G401.6 (cell line): Measurements from ENCODE around the gene ZNF787.
"Not testable (repeated sequence)": the region's sequence is repeated elsewhere in the genome, so short reads cannot be mapped to it uniquely, and the experiment has no call there.

Experiments used
- FAIRE-seq: peaks from 2 replicates; lab custom pipeline; 2012; peaks lifted over from hg19 to GRCh38; lab: Jason Lieb, UNC

ZNF787 gene

DNA sequence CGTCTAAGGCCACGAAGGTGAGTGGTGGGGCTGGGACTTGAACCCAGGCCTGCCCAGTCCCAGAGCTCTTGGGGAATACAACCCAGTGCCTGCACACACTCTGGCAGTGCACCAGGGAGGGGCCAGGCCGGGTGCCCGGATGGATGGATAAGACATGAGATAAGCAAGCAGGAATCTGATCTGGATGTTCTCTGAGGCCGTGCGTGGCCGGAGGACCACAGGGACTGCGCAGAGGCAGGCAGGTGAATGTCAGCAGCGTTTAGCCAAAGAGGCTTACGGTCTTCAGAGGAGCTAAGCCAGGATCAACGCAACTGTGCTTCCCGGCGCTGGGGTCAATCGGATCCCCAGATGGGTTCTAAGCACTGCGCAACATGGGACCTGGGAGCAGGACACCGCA is 1.5 kb downstream of the ZNF787 start:
- FAIRE-seq: no peak

- FAIRE-seq: no peak
These were observed 2.2 kb downstream of the ZNF787 start for GRCh38 chr19:56118666-56119581.

DNA sequence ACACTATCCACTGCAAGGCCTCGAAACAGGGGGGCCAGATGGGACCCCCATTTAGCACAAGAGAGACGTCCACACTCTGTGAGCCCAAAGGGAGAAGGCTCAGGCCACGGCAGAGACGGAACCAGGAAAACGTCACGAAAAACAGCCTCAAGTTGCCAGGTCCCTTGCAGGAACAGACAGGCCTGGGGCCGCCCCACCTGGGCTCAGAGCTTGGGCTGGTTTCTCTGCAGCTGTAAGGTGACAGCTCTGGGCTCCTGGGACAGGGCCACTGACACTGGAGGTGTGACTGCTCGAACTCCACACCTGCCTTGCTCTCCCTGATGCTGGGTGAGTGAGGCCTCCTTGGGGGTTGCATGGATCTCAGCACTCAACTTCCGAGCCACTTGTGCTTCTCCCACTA is 3.2 kb downstream of the ZNF787 start:
- no peak for FAIRE-seq

DNA sequence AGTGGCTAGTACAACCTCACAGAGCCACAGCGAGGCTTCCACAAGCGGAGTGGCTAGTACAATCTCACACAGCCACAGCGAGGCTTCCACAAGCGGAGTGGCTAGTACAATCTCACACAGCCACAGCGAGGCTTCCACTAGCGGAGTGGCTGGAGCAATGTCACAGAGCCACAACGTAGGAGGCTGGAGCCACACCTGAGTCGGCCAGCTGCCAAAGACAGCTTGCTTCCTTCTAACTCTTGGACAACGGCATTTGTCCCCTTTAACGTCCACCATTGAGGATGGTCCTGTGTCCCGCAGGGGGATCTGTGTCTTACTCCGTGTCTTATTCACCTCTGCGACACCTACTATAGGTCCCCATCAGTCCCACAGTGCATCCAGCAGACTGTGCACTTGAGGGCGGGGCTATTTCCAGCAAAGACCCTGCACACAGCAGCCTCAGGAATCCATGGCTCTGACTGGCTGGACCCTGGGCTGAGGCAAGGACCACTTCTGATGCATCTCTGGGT is 3.7 kb downstream of the ZNF787 start:
- FAIRE-seq: no peak

- FAIRE-seq: no peak
These were observed 4.5 kb downstream of the ZNF787 start for GRCh38 chr19:56116606-56117005.

GRCh38 chr19:56115490-56115889 is 5.6 kb downstream of the ZNF787 start:
- no peak for FAIRE-seq

- FAIRE-seq: no peak
These were observed 6.4 kb downstream of the ZNF787 start for GRCh38 chr19:56114778-56115110.

DNA sequence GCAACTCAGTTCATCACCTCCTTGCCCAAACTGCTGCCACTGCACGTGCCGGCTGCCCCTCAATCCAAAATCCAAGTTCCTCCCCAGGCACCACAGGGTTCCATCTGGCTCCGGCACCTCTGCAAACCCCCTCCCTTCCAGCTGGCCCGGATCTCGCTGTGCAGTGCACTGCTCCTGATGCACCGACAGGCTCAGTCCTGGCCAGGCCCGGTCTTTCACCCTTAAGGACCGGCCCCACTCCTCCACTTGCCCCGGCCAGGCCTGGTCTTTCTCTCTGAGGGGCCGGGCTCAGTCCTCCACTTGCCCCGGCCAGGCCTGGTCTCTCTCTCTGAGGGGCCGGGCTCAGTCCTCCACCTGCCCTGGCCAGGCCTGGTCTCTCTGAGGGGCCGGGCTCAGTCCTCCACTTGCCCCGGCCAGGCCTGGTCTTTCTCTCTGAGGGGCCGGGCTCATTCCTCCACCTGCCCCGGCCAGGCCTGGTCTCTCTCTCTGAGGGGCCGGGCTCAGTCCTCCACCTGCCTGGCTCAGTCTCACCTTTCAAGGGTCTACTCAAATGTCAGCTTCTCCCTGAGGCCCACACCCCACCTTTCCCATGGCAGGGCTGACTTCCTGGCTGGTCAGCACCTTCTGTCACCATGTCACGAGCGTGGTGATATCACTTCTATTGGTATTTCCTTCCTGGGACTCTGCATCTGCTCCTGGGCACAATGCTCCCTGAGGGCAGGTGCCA is 6.9 kb downstream of the ZNF787 start:
- FAIRE-seq: no peak

GRCh38 chr19:56113074-56113632 is 7.9 kb downstream of the ZNF787 start:
- no peak for FAIRE-seq

GRCh38 chr19:56112313-56112709 is 8.8 kb downstream of the ZNF787 start:
- no peak for FAIRE-seq

DNA sequence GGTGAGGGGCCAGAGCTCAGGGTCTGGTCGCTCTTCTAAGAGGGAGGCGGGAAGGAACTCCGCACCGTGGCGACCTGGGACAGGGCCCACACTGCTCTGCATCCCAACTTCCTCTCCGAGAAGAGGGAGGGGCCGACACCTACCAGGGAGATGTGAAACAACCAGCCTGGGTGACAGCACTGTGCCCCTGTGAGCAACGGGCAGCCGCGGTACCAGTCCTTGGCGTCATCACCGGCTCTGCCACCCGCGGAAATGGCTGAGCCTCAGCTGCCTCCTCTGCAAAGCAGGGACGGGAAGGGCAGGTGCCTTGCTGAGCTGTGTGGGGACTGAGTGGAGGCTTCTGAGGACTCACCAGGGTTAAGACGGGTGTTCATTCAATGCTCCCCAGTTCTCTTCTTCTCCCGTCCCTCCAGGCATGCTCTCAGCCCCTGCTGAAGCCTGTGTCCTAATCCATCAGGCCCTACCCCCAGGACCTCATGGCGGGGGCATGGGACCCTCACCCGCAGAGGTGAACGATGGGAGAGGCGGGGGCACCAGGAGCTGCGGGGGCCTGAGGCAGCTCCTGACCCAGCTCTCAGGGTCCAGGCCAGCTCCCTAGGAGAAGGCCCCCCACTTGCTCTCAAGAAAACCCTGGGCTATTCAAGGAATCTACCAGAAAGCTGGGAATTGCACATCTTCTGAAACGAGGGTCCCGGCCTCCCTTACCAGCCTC is 9.3 kb downstream of the ZNF787 start:
- FAIRE-seq: no peak

DNA sequence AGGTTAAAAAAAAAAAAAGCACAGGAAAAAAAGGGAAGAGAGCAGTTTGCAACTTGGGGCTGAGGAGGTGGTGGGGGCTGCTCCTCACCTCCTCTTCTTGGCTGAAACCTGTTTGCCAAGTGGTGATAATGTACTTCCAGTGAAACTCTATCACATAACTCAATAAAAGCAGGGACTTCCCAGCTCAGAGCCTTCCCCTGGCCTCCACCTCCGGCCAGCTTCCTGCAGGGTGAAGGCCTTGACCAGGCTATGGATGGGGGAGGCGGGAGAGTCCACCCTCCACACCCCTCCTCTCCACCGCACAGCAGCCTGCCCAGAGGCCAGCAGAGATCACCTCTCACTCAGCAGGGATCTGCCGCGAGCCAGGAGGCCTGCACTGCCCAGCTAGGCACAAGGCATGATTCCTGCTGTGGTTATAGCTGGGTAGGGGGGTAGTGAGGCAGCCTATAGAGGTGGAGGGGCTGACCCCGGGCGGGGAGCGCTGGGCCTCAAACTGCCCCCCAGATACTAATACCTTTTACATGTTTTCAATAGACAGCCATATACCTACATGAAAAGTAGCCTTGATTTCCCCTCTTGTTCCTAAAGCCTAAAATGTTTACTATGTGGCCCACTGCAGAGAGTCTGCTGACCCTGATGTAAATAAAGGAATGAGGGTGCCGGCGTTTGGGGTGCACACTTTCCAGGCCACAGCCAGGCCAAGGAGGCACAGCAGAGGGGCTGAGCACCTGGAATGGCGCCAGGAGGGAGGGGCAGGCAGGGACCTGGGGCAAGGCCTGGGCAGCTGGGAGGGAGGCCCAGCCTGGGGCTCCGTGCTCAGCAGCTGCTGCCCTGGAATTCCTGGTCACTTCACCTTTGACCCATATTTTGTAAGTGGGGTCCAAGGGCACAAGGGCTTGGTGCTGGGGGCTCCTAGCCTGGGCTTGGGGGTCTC is 10.3 kb downstream of the ZNF787 start:
- no peak for FAIRE-seq

- FAIRE-seq: no peak
These were observed 11.9 kb downstream of the ZNF787 start for GRCh38 chr19:56109226-56109625.

GRCh38 chr19:56108447-56109195 is 12.5 kb downstream of the ZNF787 start:
- no peak for FAIRE-seq

DNA sequence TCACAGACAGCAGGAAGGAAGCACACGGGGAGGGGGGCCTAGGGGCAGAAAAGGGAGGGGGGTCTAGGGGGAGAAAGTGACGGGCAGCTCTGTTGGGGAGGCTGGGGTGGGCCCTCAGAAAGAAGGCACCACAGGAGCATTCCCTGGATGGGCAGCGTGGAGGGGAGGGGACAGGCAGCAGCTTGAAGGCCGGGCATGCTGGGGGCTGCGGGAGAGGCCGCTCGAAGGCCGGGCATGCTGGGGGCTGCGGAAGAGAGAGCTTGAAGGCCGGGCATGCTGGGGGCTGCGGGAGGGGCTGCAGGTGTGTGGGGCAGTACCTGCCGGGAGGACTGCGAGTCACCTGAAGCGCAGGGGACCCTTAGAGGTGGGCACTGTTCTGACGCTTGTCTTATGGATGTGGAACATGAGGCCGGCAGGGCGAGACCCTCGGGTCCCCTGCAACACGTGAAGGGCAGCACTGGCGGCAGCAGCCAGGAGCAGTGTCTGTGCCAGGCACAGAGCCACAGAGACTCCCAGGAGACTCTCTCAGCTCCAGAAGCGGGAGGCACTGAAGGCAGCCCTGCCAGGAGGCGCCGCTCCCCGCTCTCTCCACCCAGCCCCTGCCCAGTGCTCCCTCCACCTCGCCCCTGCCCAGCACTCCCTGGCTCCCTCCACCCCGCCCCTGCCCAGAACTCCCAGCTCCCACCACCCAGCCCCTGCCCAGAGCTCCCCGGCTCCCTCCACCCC is 13.3 kb downstream of the ZNF787 start:
- no peak for FAIRE-seq

- FAIRE-seq: no peak
These were observed 14.1 kb downstream of the ZNF787 start for GRCh38 chr19:56106993-56107392.

DNA sequence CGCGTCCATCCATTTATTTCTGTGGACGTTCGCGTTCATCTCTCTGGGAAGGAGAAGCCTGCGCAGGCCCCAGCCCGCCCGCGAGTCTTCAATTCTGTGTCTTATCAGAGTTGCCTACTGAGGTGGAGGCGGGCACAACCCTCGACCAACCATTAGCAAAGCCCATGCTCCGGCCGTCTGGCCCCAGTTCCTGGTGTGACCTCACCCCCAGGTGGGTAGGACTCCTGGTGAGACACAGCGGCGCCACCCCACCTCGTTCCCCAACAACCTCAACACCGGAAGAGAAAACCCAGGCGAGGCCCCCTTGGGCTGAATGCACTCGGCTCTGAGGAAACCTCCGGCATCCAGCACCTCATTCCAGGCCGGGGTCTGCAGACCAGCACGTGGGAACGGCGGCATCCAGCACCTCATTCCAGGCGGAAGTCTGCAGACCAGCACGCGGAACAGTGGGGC is 14.7 kb downstream of the ZNF787 start:
- FAIRE-seq: no peak

DNA sequence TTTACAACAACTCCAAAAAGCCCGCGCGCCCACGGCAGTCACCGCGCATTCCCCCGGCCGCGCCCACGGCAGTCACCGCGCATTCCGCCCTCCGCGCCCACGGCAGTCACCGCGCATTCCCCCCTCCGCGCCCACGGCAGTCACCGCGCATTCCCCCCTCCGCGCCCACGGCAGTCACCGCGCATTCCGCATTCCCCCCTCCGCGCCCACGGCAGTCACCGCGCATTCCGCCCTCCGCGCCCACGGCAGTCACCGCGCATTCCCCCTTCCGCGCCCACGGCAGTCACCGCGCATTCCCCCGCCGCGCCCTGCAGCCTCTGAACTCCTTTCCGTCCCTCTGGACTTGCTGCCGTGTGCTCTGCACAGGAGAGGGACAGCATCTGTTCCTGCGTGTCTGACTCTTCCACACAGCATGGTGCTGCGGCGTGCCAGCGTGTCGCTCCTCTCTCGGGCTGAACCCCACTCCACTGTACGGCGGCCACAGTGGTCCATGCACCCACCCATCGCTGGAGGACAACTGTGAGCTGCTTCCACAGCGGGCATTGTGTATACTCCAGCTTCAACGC is 15.2 kb downstream of the ZNF787 start:
- not testable (repeated sequence) for FAIRE-seq

DNA sequence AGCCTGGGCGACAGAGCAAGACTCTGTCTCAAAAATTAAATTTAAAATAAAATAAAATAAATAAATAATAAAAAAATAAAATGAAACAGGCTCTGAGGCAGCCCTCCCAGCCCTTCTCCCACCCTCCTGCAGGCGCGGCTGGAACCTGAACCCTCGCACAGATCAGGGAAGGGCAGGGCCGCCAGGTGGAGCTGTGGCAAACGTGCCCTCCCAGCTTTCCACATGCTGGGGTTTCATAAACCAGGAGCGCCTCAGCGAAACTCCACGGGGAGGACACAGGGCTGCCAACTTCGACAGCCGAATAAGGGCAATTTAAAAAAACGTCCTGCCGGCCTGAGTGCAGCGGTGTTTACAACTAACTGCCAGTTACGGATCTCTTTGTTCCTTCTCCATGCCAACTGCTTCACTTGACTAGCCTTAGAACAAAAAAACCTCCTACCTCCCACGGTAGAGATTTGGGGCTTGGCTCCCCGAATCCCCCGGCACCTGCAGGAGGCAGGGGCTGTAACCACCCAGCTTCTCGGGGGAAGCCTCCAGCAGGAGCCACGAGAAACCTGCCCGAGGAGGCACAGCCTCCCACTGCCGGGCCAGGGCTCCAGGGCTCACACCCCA is 15.9 kb downstream of the ZNF787 start:
- FAIRE-seq: no peak
